Nephron (organoid): Measurements from ENCODE around the gene GET4.
A peak's percentile ranks its signal among the peaks of the same experiment; 100 is the strongest.

Source experiments
- H3K27ac Mint-ChIP-seq, 3 experiments: 2 replicates each; pipeline ENCODE4 v1.8.0; 2020; ENCODE audit warnings: mixed read lengths in 3 of 3, mild to moderate bottlenecking in 2 of 3, moderate library complexity in 1 of 3
- H3K27me3 Mint-ChIP-seq: 2 replicates; pipeline ENCODE4 v1.8.0; 2021; ENCODE audit warnings: low read depth, mild to moderate bottlenecking, moderate library complexity, mixed read lengths
- H3K36me3 Mint-ChIP-seq: 2 replicates; pipeline ENCODE4 v1.8.0; 2020; ENCODE audit warnings: low read depth, mixed read lengths
- H3K4me1 Mint-ChIP-seq: 2 replicates; pipeline ENCODE4 v1.8.0; 2020; ENCODE audit warnings: mixed read lengths
- H3K4me3 Mint-ChIP-seq, 3 experiments: 2 replicates each; pipeline ENCODE4 v1.8.0; 2020; ENCODE audit warnings: mild to moderate bottlenecking in 3 of 3, mixed read lengths in 3 of 3, moderate library complexity in 2 of 3
- H3K9me3 Mint-ChIP-seq: 2 replicates; pipeline ENCODE4 v1.8.0; 2020; ENCODE audit warnings: mixed read lengths
- CTCF ChIP-seq, 3 experiments: fragments of 200-600 bp; sonication (generic); IDR thresholded peaks; one replicate each; pipeline ENCODE4 v1.5.0; 2021; ENCODE audit warnings: antibody characterized with exemption in 3 of 3; ENCODE audit not compliant: unreplicated experiment in 3 of 3

The GET4 gene

DNA sequence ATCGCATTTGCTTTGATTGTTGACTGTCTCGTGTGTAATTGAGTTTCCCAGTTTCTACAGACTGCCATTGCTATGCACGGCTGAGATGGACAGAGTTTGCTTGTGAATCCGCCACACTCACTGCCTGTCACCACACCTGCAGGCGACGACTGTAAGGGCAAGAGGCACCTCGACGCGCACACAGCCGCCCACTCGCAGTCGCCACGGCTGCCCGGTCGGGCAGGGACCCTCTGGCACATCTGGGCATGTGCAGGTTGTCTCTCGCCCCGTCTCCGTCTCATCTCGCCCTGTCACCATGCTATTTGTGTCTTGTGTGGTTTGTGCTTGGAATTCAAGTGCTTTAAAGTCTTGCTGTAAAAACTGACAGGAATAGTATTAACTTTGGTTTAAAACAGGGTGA, 26.6 kb upstream of the GET4 start:
- no peak for TF ChIP-seq CTCF (IDR thresholded peaks at IDR 0.05; ENCODE audit: unreplicated experiment in 3 of 3)
- Mint-ChIP-seq H3K27ac (no peak overlapping the region), H3K4me3 (no peak overlapping the region), H3K4me1 (no peaks in the 10 kb centered on the region), H3K27me3 (no peaks in the 10 kb centered on the region), H3K36me3 (peaks cover 72% of the 10 kb centered on the region), H3K9me3 (peaks cover 6% of the 10 kb centered on the region)

- peaks cover 69% of the 10 kb centered on the region for H3K36me3 Mint-ChIP-seq
- H3K9me3 Mint-ChIP-seq = peaks cover 6% of the 10 kb centered on the region
- no peaks in the 10 kb centered on the region for H3K27me3 Mint-ChIP-seq
- H3K27ac Mint-ChIP-seq = no peak overlapping the region
- TF ChIP-seq CTCF (IDR thresholded peaks at IDR 0.05; ENCODE audit: unreplicated experiment in 3 of 3) = no peak
- H3K4me3 Mint-ChIP-seq = no peak overlapping the region
- no peaks in the 10 kb centered on the region for H3K4me1 Mint-ChIP-seq
Measured at GRCh38 chr7:851204-851603, 25.1 kb upstream of the GET4 start.

DNA sequence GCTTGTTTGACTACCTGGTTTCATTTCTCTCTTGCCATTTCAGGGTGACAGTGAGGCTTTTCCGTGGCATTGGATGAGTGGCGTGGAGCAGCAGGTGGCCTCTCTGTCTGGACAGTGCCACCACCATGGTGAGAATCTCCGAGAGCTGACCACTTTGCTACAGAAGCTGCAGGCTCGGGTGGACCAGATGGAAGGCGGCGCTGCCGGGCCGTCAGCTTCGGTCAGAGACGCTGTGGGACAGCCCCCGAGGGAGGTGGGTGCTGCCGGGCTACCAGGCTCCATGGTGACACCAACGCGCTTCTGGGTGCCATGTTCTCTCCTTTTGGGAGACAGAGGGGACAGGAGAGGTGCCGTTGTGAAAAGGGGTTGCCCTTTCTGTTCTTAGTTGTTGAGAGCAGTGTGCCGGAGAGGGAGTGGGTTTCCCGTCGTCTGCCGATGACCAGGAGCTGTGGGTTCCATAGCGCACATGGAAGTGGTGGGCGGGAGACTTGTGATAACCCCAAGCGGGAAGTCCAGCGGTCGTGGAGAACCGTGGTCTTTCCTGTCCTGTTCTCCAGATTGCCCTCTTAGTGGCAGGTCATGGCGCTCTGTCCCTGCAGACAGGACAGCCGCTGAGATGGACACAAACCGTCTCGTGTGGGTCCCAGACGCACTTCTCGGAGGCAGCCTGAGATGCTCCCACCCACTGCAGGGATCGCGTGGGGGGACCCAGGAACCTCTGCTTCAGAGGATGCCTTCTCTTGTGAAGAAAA, 22.8 kb upstream of the GET4 start:
- Mint-ChIP-seq H3K27ac (no peak overlapping the region), H3K4me3 (no peak overlapping the region), H3K4me1 (no peaks in the 10 kb centered on the region)

GRCh38 chr7:854118-854775, 22.1 kb upstream of the GET4 start:
- H3K27ac Mint-ChIP-seq = no peak overlapping the region
- no peaks in the 10 kb centered on the region for H3K27me3 Mint-ChIP-seq
- TF ChIP-seq CTCF (IDR thresholded peaks at IDR 0.05; ENCODE audit: unreplicated experiment in 3 of 3) = no peak
- no peak overlapping the region for H3K4me3 Mint-ChIP-seq
- H3K4me1 Mint-ChIP-seq = no peaks in the 10 kb centered on the region
- H3K9me3 Mint-ChIP-seq = no peaks in the 10 kb centered on the region
- H3K36me3 Mint-ChIP-seq = peaks cover 69% of the 10 kb centered on the region

More for the DNA sequence above, 22.8 kb upstream of the GET4 start:
- peaks cover 71% of the 10 kb centered on the region for H3K36me3 Mint-ChIP-seq
- peaks cover 2% of the 10 kb centered on the region for H3K9me3 Mint-ChIP-seq
- no peak for TF ChIP-seq CTCF (IDR thresholded peaks at IDR 0.05; ENCODE audit: unreplicated experiment in 3 of 3)
- no peaks in the 10 kb centered on the region for H3K27me3 Mint-ChIP-seq

- H3K4me3 Mint-ChIP-seq = no peak overlapping the region
- H3K9me3 Mint-ChIP-seq = no peaks in the 10 kb centered on the region
- H3K27me3 Mint-ChIP-seq = no peaks in the 10 kb centered on the region
- peak overlapping the region in 2 of 3 experiments; percentile 39 to 66 for H3K27ac Mint-ChIP-seq
- no peak for TF ChIP-seq CTCF (IDR thresholded peaks at IDR 0.05; ENCODE audit: unreplicated experiment in 3 of 3)
- H3K4me1 Mint-ChIP-seq = no peaks in the 10 kb centered on the region
- peaks cover 72% of the 10 kb centered on the region for H3K36me3 Mint-ChIP-seq
Measured at GRCh38 chr7:855686-856369, 20.5 kb upstream of the GET4 start.
